NCI-H226 (cell line): Measurements from ENCODE around the gene RPL10A.
"Not testable (repeated sequence)": the region's sequence is repeated elsewhere in the genome, so short reads cannot be mapped to it uniquely, and the experiment has no call there.

Experiments used
- DNase-seq: peaks from one replicate; pipeline ENCODE4 v3.0.0-alpha.2; 2015

Gene RPL10A

GRCh38 chr6:35515939-35516338 is 47.7 kb downstream of the RPL10A start:
- not testable (repeated sequence) for DNase-seq

GRCh38 chr6:35516712-35517111 is 48.5 kb downstream of the RPL10A start:
- DNase-seq = no peak

GRCh38 chr6:35517978-35518377 is 49.8 kb downstream of the RPL10A start:
- DNase-seq = not testable (repeated sequence)

- DNase-seq = no peak
These were observed 50.5 kb downstream of the RPL10A start for GRCh38 chr6:35518566-35519312.

GRCh38 chr6:35519313-35520015 is 51.3 kb downstream of the RPL10A start:
- DNase-seq = no peak
